CD14-positive monocyte (primary cell): ENCODE results near the gene NPFFR1. TPM values are rescaled to one million over a fixed set of nuclear protein-coding genes. Genes with fewer than 3 reads are reported as not detected.

Experiments used
- DNase-seq, 3 donors: peaks; one replicate each; pipeline ENCODE4 v3.0.0-alpha.2; 2011 to 2022
- H2AFZ ChIP-seq: 2 replicates; pipeline ENCODE4 v1.6.0; 2012; ENCODE audit warnings: mild to moderate bottlenecking, low read depth, low read length, inconsistent platforms; ENCODE audit not compliant: insufficient read depth, poor library complexity, severe bottlenecking
- H3K27ac ChIP-seq, 2 donors: 1 replicate in 1 of 2; 2 replicates in 1 of 2; pipeline ENCODE4 v1.5.1; 2012 to 2013; ENCODE audit warnings: low read length in 2 of 2, control low read depth in 1 of 2, inconsistent platforms in 1 of 2, low read depth in 1 of 2, mild to moderate bottlenecking in 1 of 2
- H3K27me3 ChIP-seq, 2 donors: one replicate each; pipeline versions ENCODE4 v1.6.0 to v1.6.1; 2011 to 2013; ENCODE audit warnings: low read length in 2 of 2; ENCODE audit not compliant: control insufficient read depth in 2 of 2, insufficient read depth in 2 of 2
- H3K36me3 ChIP-seq, 2 donors: replicated peaks in 1 of 2; 1 replicate in 1 of 2; 2 replicates in 1 of 2; pipeline versions ENCODE4 v1.5.1 to v1.6.1; 2012 to 2013; ENCODE audit warnings: low read length in 2 of 2, control low read depth in 1 of 2, inconsistent platforms in 1 of 2, mild to moderate bottlenecking in 1 of 2; ENCODE audit not compliant: insufficient read depth in 2 of 2, control insufficient read depth in 1 of 2
- H3K4me1 ChIP-seq, 2 donors: 1 replicate in 1 of 2; 2 replicates in 1 of 2; pipeline versions ENCODE4 v1.5.1 to v1.6.1; 2012 to 2013; ENCODE audit warnings: low read length in 2 of 2, control low read depth in 1 of 2, inconsistent platforms in 1 of 2, mild to moderate bottlenecking in 1 of 2, moderate library complexity in 1 of 2; ENCODE audit not compliant: insufficient read depth in 2 of 2, control insufficient read depth in 1 of 2
- H3K4me2 ChIP-seq: replicated peaks from 2 replicates; pipeline ENCODE3; 2012; ENCODE audit warnings: low read length, moderate library complexity, mild to moderate bottlenecking; ENCODE audit not compliant: poor library complexity, severe bottlenecking; ENCODE audit errors: extremely low read depth
- H3K4me3 ChIP-seq, 3 experiments: fragments of 200-600 bp in 1 of 3; sonication (generic) in 1 of 3; replicated peaks in 1 of 3; 1 replicate in 2 of 3; 2 replicates in 1 of 3; pipeline ENCODE4 v1.5.1; 2011 to 2013; ENCODE audit warnings: low read length in 3 of 3, mild to moderate bottlenecking in 3 of 3, control low read depth in 2 of 3, low read depth in 2 of 3, inconsistent platforms in 1 of 3, moderate library complexity in 1 of 3
- H3K79me2 ChIP-seq: 2 replicates; pipeline ENCODE4 v1.6.0; 2012; ENCODE audit warnings: mild to moderate bottlenecking, control low read depth, inconsistent platforms, low read length, moderate library complexity; ENCODE audit not compliant: insufficient read depth
- H3K9ac ChIP-seq: 2 replicates; pipeline ENCODE4 v1.6.0; 2017; ENCODE audit warnings: low read length, mild to moderate bottlenecking; ENCODE audit not compliant: insufficient read depth, poor library complexity, severe bottlenecking
- H3K9me3 ChIP-seq, 2 donors: replicated peaks in 1 of 2; 1 replicate in 1 of 2; 2 replicates in 1 of 2; pipeline versions ENCODE4 v1.5.1 to v1.6.1; 2012 to 2013; ENCODE audit warnings: low read length in 2 of 2, control low read depth in 1 of 2; ENCODE audit not compliant: control insufficient read depth in 1 of 2, insufficient read depth in 1 of 2
- H4K20me1 ChIP-seq: 2 replicates; pipeline ENCODE4 v1.6.0; 2012; ENCODE audit warnings: mild to moderate bottlenecking, low read length, control low read depth, moderate library complexity; ENCODE audit not compliant: insufficient read depth
- H3K27ac Mint-ChIP-seq, 7 donors: one replicate each; pipeline ENCODE4 v1.8.0; 2020; ENCODE audit warnings: mild to moderate bottlenecking in 7 of 7, mixed read lengths in 7 of 7, moderate library complexity in 6 of 7, inconsistent platforms in 2 of 7
- H3K27me3 Mint-ChIP-seq, 3 donors: one replicate each; pipeline ENCODE4 v1.8.0; 2021 to 2022; ENCODE audit warnings: low read depth in 3 of 3, mild to moderate bottlenecking in 3 of 3, mixed read lengths in 3 of 3, moderate library complexity in 3 of 3, inconsistent platforms in 1 of 3
- H3K36me3 Mint-ChIP-seq, 2 donors: one replicate each; pipeline ENCODE4 v1.8.0; 2020; ENCODE audit warnings: mixed read lengths in 2 of 2, inconsistent platforms in 1 of 2, mild to moderate bottlenecking in 1 of 2
- H3K4me1 Mint-ChIP-seq: one replicate; pipeline ENCODE4 v1.8.0; 2020; ENCODE audit warnings: mild to moderate bottlenecking, mixed read lengths
- H3K4me3 Mint-ChIP-seq, 2 donors: one replicate each; pipeline ENCODE4 v1.8.0; 2020; ENCODE audit warnings: mild to moderate bottlenecking in 2 of 2, mixed read lengths in 2 of 2, moderate library complexity in 1 of 2
- H3K9me3 Mint-ChIP-seq, 7 donors: one replicate each; pipeline ENCODE4 v1.8.0; 2020 to 2022; ENCODE audit warnings: mixed read lengths in 7 of 7, mild to moderate bottlenecking in 6 of 7, moderate library complexity in 6 of 7, inconsistent platforms in 2 of 7
- CTCF ChIP-seq: fragments of 200-600 bp; IDR thresholded peaks from one replicate; pipeline ENCODE4 v1.8.0; 2022; ENCODE audit warnings: antibody characterized with exemption, mild to moderate bottlenecking
- WGBS: methylation state at CpG from one replicate; pipeline ENCODE4 v1.1.5; 2013; ENCODE audit warnings: missing lambda C conversion rate; ENCODE audit not compliant: insufficient coverage; 5-methylcytosine and 5-hydroxymethylcytosine counted together
- intact Hi-C, 2 donors: fragments of 100-400 bp; cut with micrococcal nuclease; formaldehyde crosslinking; loops; one replicate each; pipeline versions ENCODE4 v1.15.0 to v1.15.1; 2023
- polyA plus RNA-seq, 3 donors: library from polyadenylated mRNA; depleted of rRNA in 1 of 3; unstranded in 2 of 3; stranded (reverse) in 1 of 3; fragments of 300-500 nt in 2 of 3; fragments of >200 nt in 1 of 3; fragmentation: Illumina TruSeq in 2 of 3; gene quantifications; 1 replicate in 2 of 3; 2 replicates in 1 of 3; pipeline ENCODE4 v1.2.3, GENCODE V29; 2012 to 2021

The NPFFR1 gene
- polyA plus RNA-seq, 3 donors = 0.03 TPM; not detected in 2

- no peak overlapping the region for H3K27ac ChIP-seq
- no peak overlapping the region for H3K4me3 ChIP-seq
- no peaks in the 10 kb centered on the region for H3K9me3 ChIP-seq
- WGBS = no CpG with 5 or more reads among the region's 2 CpGs
- H3K27me3 ChIP-seq = no peaks in the 10 kb centered on the region
- H3K36me3 Mint-ChIP-seq = peaks cover 0 to 3% of the 10 kb centered on the region in 2 donors
- TF ChIP-seq CTCF = no peak
- peaks cover 0 to 3% (median 0%) of the 10 kb centered on the region in 7 donors for H3K9me3 Mint-ChIP-seq
- peak in 1 of 3 donors; percentile 8 for DNase-seq
- intact Hi-C loops = loop anchor here (5.0 kb wide), 2 partner anchors 78 to 88 kb away; no protein-coding TSS in a partner anchor
- H3K79me2 ChIP-seq = no peaks in the 10 kb centered on the region
- H3K27me3 Mint-ChIP-seq = peaks cover 1 to 7% (median 3%) of the 10 kb centered on the region in 3 donors
- H3K27ac Mint-ChIP-seq = peak overlapping the region in 1 of 7 donors; percentile 57
- H3K36me3 ChIP-seq = no peaks in the 10 kb centered on the region
- H4K20me1 ChIP-seq = no peaks in the 10 kb centered on the region
- no peak overlapping the region for H2AFZ ChIP-seq
- H3K4me1 ChIP-seq = peaks cover 38 to 53% of the 10 kb centered on the region in 2 donors
- no peak overlapping the region for H3K4me2 ChIP-seq
- peaks cover 50% of the 10 kb centered on the region for H3K4me1 Mint-ChIP-seq
- H3K4me3 Mint-ChIP-seq = no peak overlapping the region
- H3K9ac ChIP-seq = no peak overlapping the region
Measured at GRCh38 chr10:70274643-70275042, 9.2 kb downstream of the NPFFR1 start.

- H3K4me1 ChIP-seq = peaks cover 36 to 48% of the 10 kb centered on the region in 2 donors
- WGBS = no CpG with 5 or more reads among the region's 4 CpGs
- H3K36me3 ChIP-seq = no peaks in the 10 kb centered on the region
- no peaks in the 10 kb centered on the region for H4K20me1 ChIP-seq
- Mint-ChIP-seq H3K9me3 (peaks cover 0 to 3% (median 0%) of the 10 kb centered on the region in 7 donors), H3K4me3 (peak overlapping the region in 1 of 2 donors; percentile 42), H3K36me3 (peaks cover 0 to 3% of the 10 kb centered on the region in 2 donors), H3K27ac (no peak overlapping the region), H3K27me3 (peaks cover 3 to 7% (median 3%) of the 10 kb centered on the region in 3 donors), H3K4me1 (peaks cover 46% of the 10 kb centered on the region)
- no peak overlapping the region for H3K9ac ChIP-seq
- no peak overlapping the region for H3K4me2 ChIP-seq
- DNase-seq = peak in 2 of 3 donors; percentile 33 to 51
- no peaks in the 10 kb centered on the region for H3K27me3 ChIP-seq
- TF ChIP-seq CTCF = peak; percentile 81
- intact Hi-C loops = loop anchor here (5.0 kb wide), 1 partner anchor 89 kb away; no protein-coding TSS in a partner anchor
- no peak overlapping the region for H3K4me3 ChIP-seq
- H2AFZ ChIP-seq = no peak overlapping the region
- no peak overlapping the region for H3K27ac ChIP-seq
- no peaks in the 10 kb centered on the region for H3K9me3 ChIP-seq
- H3K79me2 ChIP-seq = no peaks in the 10 kb centered on the region
Measured at GRCh38 chr10:70272925-70273316, 10.9 kb downstream of the NPFFR1 start.
